HG02798 (cell line): ENCODE data around the gene PTGR1.
A peak's percentile ranks its signal among the peaks of the same experiment; 100 is the strongest.
"Not testable (repeated sequence)": the region's sequence is repeated elsewhere in the genome, so short reads cannot be mapped to it uniquely, and the experiment has no call there.

ENCODE experiments used
- ATAC-seq: cut with Tn5 transposase; IDR thresholded peaks from one replicate; pipeline ENCODE4 v1.9.1; 2021; ENCODE audit warnings: mild to moderate bottlenecking; ENCODE audit not compliant: unreplicated experiment, poor library complexity

PTGR1 gene

GRCh38 chr9:111599092-111599954 lies at the start of gene PTGR1:
Gene PTGR1 (minus strand): TSS chr9:111599647. CDS start chr9:111597422, 2,225 bp downstream.
- peak; percentile 42 for ATAC-seq

GRCh38 chr9:111649016-111649415 lies 49.6 kb upstream of the PTGR1 start:
- no peak for ATAC-seq

GRCh38 chr9:111648066-111648465 lies 48.6 kb upstream of the PTGR1 start:
- no peak for ATAC-seq

GRCh38 chr9:111646417-111646816 lies 47.0 kb upstream of the PTGR1 start:
- ATAC-seq, result no peak

GRCh38 chr9:111645806-111646205 lies 46.4 kb upstream of the PTGR1 start:
- ATAC-seq, result no peak

GRCh38 chr9:111644195-111644772 lies 44.8 kb upstream of the PTGR1 start:
- no peak for ATAC-seq

GRCh38 chr9:111637421-111637950 lies 38.0 kb upstream of the PTGR1 start:
- no peak for ATAC-seq

- no peak for ATAC-seq
Measured at GRCh38 chr9:111634860-111635259, 35.4 kb upstream of the PTGR1 start.

GRCh38 chr9:111633389-111633736 lies 33.9 kb upstream of the PTGR1 start:
- no peak for ATAC-seq

GRCh38 chr9:111632695-111633388 lies 33.4 kb upstream of the PTGR1 start:
- ATAC-seq, result no peak

- ATAC-seq, result no peak
Measured at GRCh38 chr9:111632060-111632459, 32.6 kb upstream of the PTGR1 start.

GRCh38 chr9:111631214-111631971 lies 31.9 kb upstream of the PTGR1 start, which contains the start of gene DNAJC25:
Gene DNAJC25 (plus strand): TSS chr9:111631334. CDS start chr9:111631408, 74 bp downstream.
- peak; percentile 98 for ATAC-seq

- ATAC-seq, result no peak
Measured at GRCh38 chr9:111630964-111631213, 31.4 kb upstream of the PTGR1 start.

GRCh38 chr9:111630182-111630963 lies 30.9 kb upstream of the PTGR1 start:
- peak; percentile 21 for ATAC-seq

- ATAC-seq, result no peak
Measured at GRCh38 chr9:111628411-111628810, 29.0 kb upstream of the PTGR1 start.

- ATAC-seq, result no peak
Measured at GRCh38 chr9:111627260-111627963, 28.0 kb upstream of the PTGR1 start.

GRCh38 chr9:111622626-111623025 lies 23.2 kb upstream of the PTGR1 start:
- no peak for ATAC-seq

- ATAC-seq, result no peak
Measured at GRCh38 chr9:111621895-111622480, 22.5 kb upstream of the PTGR1 start.

GRCh38 chr9:111617349-111617748 lies 17.9 kb upstream of the PTGR1 start:
- not testable (repeated sequence) for ATAC-seq
